ENCODE data around the gene CUBN.

DNA sequence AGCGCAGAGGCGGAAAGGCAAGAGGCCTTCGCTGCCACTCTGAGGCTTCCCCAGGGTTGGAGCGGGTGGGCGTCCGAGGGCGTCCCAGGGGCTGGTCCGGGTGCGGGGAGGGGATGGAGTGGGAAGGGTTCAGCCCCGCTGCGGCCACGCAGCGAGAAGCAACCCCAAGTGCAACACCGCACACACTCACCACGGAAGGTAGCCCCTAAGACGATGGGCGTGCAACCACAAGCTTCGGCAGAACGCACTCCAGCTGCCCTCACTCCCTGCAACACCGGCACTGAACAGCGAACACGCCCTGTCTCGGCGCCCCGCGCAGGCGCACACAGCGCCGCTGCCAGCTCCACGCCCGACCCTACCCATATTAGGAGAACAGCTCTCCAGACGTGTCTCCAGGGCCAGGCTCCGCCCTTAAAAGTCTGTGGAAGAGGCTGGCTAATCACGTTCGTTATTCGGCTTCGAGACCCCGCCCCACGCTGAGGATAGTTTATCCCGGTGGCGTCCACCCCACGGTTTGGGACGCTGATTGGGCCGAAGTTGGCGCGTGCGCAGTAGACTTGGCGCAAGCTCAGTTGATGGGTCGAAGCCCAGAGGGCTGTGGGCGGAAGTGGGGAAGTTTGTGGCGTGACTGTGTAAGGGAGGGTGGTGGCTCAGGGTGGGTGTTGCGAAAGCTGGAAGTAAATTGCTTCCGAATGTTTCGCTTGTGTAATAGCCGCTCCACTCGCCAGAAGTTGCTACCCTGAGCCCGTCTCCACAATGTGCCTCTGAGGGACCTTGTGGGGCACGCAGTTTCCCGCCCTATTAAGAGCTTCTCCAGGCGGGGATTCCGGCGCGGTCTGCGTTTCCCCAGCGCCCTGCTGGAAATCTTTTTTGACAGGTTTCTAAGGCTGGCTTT lies 312.2 kb downstream of the CUBN start, which contains the start of gene RSU1:
- TF ChIP-seq POLR2A (IDR thresholded peaks at IDR 0.05) (peak; percentile 78), POLR2AphosphoS5 (IDR thresholded peaks at IDR 0.05) (peak; percentile 87 to 94 (median 93)), EP300 (IDR thresholded peaks at IDR 0.05; ENCODE audit: low read depth) (peak; percentile 2)
- TF ChIP-seq, protein P1, sequence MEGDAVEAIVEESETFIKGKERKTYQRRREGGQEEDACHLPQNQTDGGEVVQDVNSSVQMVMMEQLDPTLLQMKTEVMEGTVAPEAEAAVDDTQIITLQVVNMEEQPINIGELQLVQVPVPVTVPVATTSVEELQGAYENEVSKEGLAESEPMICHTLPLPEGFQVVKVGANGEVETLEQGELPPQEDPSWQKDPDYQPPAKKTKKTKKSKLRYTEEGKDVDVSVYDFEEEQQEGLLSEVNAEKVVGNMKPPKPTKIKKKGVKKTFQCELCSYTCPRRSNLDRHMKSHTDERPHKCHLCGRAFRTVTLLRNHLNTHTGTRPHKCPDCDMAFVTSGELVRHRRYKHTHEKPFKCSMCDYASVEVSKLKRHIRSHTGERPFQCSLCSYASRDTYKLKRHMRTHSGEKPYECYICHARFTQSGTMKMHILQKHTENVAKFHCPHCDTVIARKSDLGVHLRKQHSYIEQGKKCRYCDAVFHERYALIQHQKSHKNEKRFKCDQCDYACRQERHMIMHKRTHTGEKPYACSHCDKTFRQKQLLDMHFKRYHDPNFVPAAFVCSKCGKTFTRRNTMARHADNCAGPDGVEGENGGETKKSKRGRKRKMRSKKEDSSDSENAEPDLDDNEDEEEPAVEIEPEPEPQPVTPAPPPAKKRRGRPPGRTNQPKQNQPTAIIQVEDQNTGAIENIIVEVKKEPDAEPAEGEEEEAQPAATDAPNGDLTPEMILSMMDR (IDR thresholded peaks at IDR 0.05), result peak in 1 of 5 experiments; percentile 5

Measured in transverse colon (tissue), 4 donors.